H1 (cell line): ENCODE data around the gene KCNIP3. TPM values are rescaled to one million over a fixed set of nuclear protein-coding genes. Genes with fewer than 3 reads are reported as not detected.

ENCODE experiments used
- CTCF ChIA-PET: fragments of 300-600 bp; sonication (Branson Sonifier 250); formaldehyde crosslinking; loops from one replicate; lab custom pipeline; 2021; ENCODE audit not compliant: partially characterized antibody; lab: Charles Lee
- POLR2A ChIA-PET: fragments of 300-600 bp; sonication (Branson Sonifier 250); formaldehyde crosslinking; loops from one replicate; lab custom pipeline; 2021; ENCODE audit warnings: inconsistent platforms; ENCODE audit not compliant: partially characterized antibody; lab: Charles Lee
- DNase-seq, 2 experiments: peaks; one replicate each; pipeline versions ENCODE4 v3.0.0 to v3.0.0-alpha.2; 2010 to 2022; ENCODE audit warnings: low spot score in 2 of 2, low read depth in 1 of 2, mixed read lengths in 1 of 2
- FAIRE-seq: peaks from 2 replicates; lab custom pipeline; 2011; peaks lifted over from hg19 to GRCh38; lab: Jason Lieb, UNC
- H2AFZ ChIP-seq: 2 replicates; pipeline ENCODE4 v1.8.1; 2012; ENCODE audit warnings: low read length, inconsistent platforms
- H2AK5ac ChIP-seq: 2 replicates; pipeline ENCODE4 v1.6.1; 2013; ENCODE audit warnings: low read depth, low read length
- H2BK120ac ChIP-seq: replicated peaks from 2 replicates; pipeline ENCODE3; 2013; ENCODE audit warnings: low read depth, low read length, inconsistent platforms
- H2BK12ac ChIP-seq: 2 replicates; pipeline ENCODE4 v1.6.1; 2013; ENCODE audit warnings: low read depth, low read length
- H2BK15ac ChIP-seq: 2 replicates; pipeline ENCODE4 v1.6.1; 2013; ENCODE audit warnings: low read length
- H2BK20ac ChIP-seq: 2 replicates; pipeline ENCODE4 v1.6.1; 2013; ENCODE audit warnings: low read length
- H2BK5ac ChIP-seq: 2 replicates; pipeline ENCODE4 v1.6.1; 2013; ENCODE audit warnings: low read depth, low read length
- H3K14ac ChIP-seq: 2 replicates; pipeline ENCODE4 v1.6.1; 2013; ENCODE audit warnings: inconsistent platforms; ENCODE audit not compliant: insufficient read length
- H3K18ac ChIP-seq: 2 replicates; pipeline ENCODE4 v1.6.1; 2013; ENCODE audit warnings: low read length; ENCODE audit errors: extremely low read depth
- H3K23ac ChIP-seq: 2 replicates; pipeline ENCODE4 v1.6.1; 2013; ENCODE audit warnings: inconsistent platforms; ENCODE audit not compliant: insufficient read length
- H3K23me2 ChIP-seq: 2 replicates; pipeline ENCODE4 v1.6.1; 2013; ENCODE audit warnings: low read depth, low read length
- H3K27ac ChIP-seq: 2 replicates; pipeline ENCODE4 v1.6.1; 2011; ENCODE audit warnings: low read depth, low read length, inconsistent platforms
- H3K27me3 ChIP-seq, 4 experiments: replicated peaks in 1 of 4; 1 replicate in 1 of 4; 2 replicates in 3 of 4; pipeline versions ENCODE4 v1.6.1 to v1.8.1; 2011 to 2013; ENCODE audit warnings: low read length in 3 of 4, mild to moderate bottlenecking in 3 of 4, inconsistent platforms in 2 of 4, mixed read lengths in 2 of 4, moderate library complexity in 1 of 4; ENCODE audit not compliant: control insufficient read depth in 3 of 4, insufficient read depth in 3 of 4; ENCODE audit errors: extremely low read depth in 1 of 4
- H3K36me3 ChIP-seq, 4 experiments: 2 replicates each; pipeline versions ENCODE4 v1.6.1 to v1.8.1; 2011 to 2013; ENCODE audit warnings: mild to moderate bottlenecking in 4 of 4, low read length in 3 of 4, moderate library complexity in 2 of 4, control low read depth in 1 of 4, inconsistent platforms in 1 of 4; ENCODE audit not compliant: insufficient read depth in 4 of 4, control insufficient read depth in 2 of 4
- H3K4ac ChIP-seq: replicated peaks from 2 replicates; pipeline ENCODE3; 2013; ENCODE audit warnings: low read length, low read depth, mixed read lengths, inconsistent platforms; ENCODE audit not compliant: insufficient read length
- H3K4me1 ChIP-seq, 4 experiments: replicated peaks in 1 of 4; 1 replicate in 1 of 4; 2 replicates in 3 of 4; pipeline versions ENCODE4 v1.6.1 to v1.8.1; 2011 to 2013; ENCODE audit warnings: low read length in 3 of 4, inconsistent platforms in 2 of 4, mixed read lengths in 1 of 4; ENCODE audit not compliant: insufficient read depth in 4 of 4, control insufficient read depth in 3 of 4
- H3K4me2 ChIP-seq, 2 experiments: 2 replicates each; pipeline versions ENCODE4 v1.6.1 to v1.8.1; 2011 to 2013; ENCODE audit warnings: low read depth in 2 of 2, low read length in 2 of 2, control low read depth in 1 of 2, inconsistent platforms in 1 of 2, mild to moderate bottlenecking in 1 of 2; ENCODE audit not compliant: insufficient read depth in 1 of 2
- H3K4me3 ChIP-seq, 4 experiments: fragments of 200-600, 300-600 bp in 1 of 4; sonication (generic), shearing (Covaris generic), sonication (Bioruptor Twin) in 1 of 4; 2 replicates each; pipeline versions ENCODE4 v1.5.1 to v1.8.1; 2011 to 2016; ENCODE audit warnings: low read length in 4 of 4, low read depth in 3 of 4, control low read depth in 2 of 4, inconsistent platforms in 2 of 4, mild to moderate bottlenecking in 2 of 4, mixed read lengths in 1 of 4, moderate library complexity in 1 of 4; ENCODE audit not compliant: insufficient read depth in 2 of 4; ENCODE audit errors: extremely low read depth in 1 of 4
- H3K56ac ChIP-seq: replicated peaks from 2 replicates; pipeline ENCODE3; 2013; ENCODE audit warnings: low read depth, mild to moderate bottlenecking, mixed read lengths, low read length, inconsistent platforms; ENCODE audit not compliant: insufficient read length
- H3K79me1 ChIP-seq: 2 replicates; pipeline ENCODE4 v1.6.1; 2013; ENCODE audit warnings: low read depth, low read length, control low read depth
- H3K79me2 ChIP-seq, 2 experiments: 2 replicates each; pipeline versions ENCODE4 v1.6.1 to v1.8.1; 2012 to 2013; ENCODE audit warnings: low read length in 2 of 2, mild to moderate bottlenecking in 2 of 2, inconsistent platforms in 1 of 2; ENCODE audit not compliant: insufficient read depth in 2 of 2, control insufficient read depth in 1 of 2
- H3K9ac ChIP-seq, 4 experiments: replicated peaks in 1 of 4; 1 replicate in 1 of 4; 2 replicates in 3 of 4; pipeline versions ENCODE4 v1.6.1 to v1.8.1; 2011 to 2013; ENCODE audit warnings: low read depth in 3 of 4, low read length in 3 of 4, control low read depth in 2 of 4, mild to moderate bottlenecking in 2 of 4, moderate library complexity in 2 of 4, inconsistent platforms in 1 of 4; ENCODE audit errors: extremely low read depth in 1 of 4
- H3K9me3 ChIP-seq, 2 experiments: 2 replicates each; pipeline versions ENCODE4 v1.6.1 to v1.8.1; 2012 to 2013; ENCODE audit warnings: mild to moderate bottlenecking in 2 of 2, moderate library complexity in 2 of 2, control low read depth in 1 of 2, inconsistent platforms in 1 of 2, low read depth in 1 of 2, low read length in 1 of 2, mixed read lengths in 1 of 2; ENCODE audit not compliant: insufficient read depth in 2 of 2
- H4K20me1 ChIP-seq, 2 experiments: replicated peaks in 1 of 2; 2 replicates each; pipeline versions ENCODE3 to v1.8.1; 2011 to 2013; ENCODE audit warnings: inconsistent platforms in 2 of 2, low read length in 2 of 2, mild to moderate bottlenecking in 1 of 2; ENCODE audit not compliant: insufficient read depth in 2 of 2, control insufficient read depth in 1 of 2
- H4K5ac ChIP-seq: 2 replicates; pipeline ENCODE4 v1.6.1; 2013; ENCODE audit warnings: low read length, low read depth, mixed read lengths, inconsistent platforms; ENCODE audit not compliant: insufficient read length
- H4K8ac ChIP-seq: 2 replicates; pipeline ENCODE4 v1.8.0; 2013; ENCODE audit warnings: mild to moderate bottlenecking, moderate library complexity, low read length, inconsistent platforms; ENCODE audit not compliant: insufficient read depth; ENCODE audit errors: extremely low read depth
- H4K91ac ChIP-seq: replicated peaks from 2 replicates; pipeline ENCODE3; 2013; ENCODE audit warnings: low read length, mixed read lengths, inconsistent platforms; ENCODE audit not compliant: insufficient read length
- EGR1 ChIP-seq: IDR thresholded peaks from 2 replicates; pipeline ENCODE4 v1.6.1; 2011; ENCODE audit warnings: low read depth, low read length, borderline replicate concordance
- SIRT6 ChIP-seq: IDR thresholded peaks from one replicate; pipeline ENCODE4 v1.7.1; 2012; ENCODE audit warnings: low read length, inconsistent platforms
- WGBS, 2 experiments: shearing (Covaris generic) in 1 of 2; methylation state at CpG; one replicate each; pipeline versions ENCODE4 v1.1.6 to v1.1.7; 2013 to 2015; ENCODE audit warnings: low lambda C conversion rate in 2 of 2, mixed read lengths in 2 of 2, inconsistent platforms in 1 of 2, low coverage in 1 of 2, missing lambda C conversion rate in 1 of 2; ENCODE audit not compliant: insufficient replicate concordance in 2 of 2, insufficient coverage in 1 of 2, insufficient read length in 1 of 2; ENCODE audit errors: extremely low coverage in 1 of 2, missing lambda C conversion rate in 1 of 2; 5-methylcytosine and 5-hydroxymethylcytosine counted together
- polyA plus RNA-seq, 7 experiments: library from polyadenylated mRNA; depleted of rRNA in 3 of 7; stranded (reverse) in 5 of 7; unstranded in 2 of 7; fragments of >200 nt in 5 of 7; fragments of 200-250 nt in 2 of 7; gene quantifications; 1 replicate in 5 of 7; 2 replicates in 1 of 7; 4 replicates in 1 of 7; pipeline versions ENCODE4 v1.2.1 to v1.2.3, GENCODE V29; 2011 to 2013; ENCODE audit warnings: missing spikeins in 2 of 7, mixed read lengths in 2 of 7
- total RNA-seq: library from RNA; stranded (reverse); fragmentation: NEBNext Ultra II Directional; extraction: Animal tissue kit (Norgen Biotek cat#: 25700); gene quantifications from 2 replicates; pipeline ENCODE4 v1.2.1, GENCODE V29; 2021

The KCNIP3 gene
- total and polyA plus RNA-seq, 2 of the 8 experiments (the other 6 are each of a cell fraction or from before 2014, with no cell fraction given) = 0.33 to 1.9 TPM

- Histone ChIP-seq H2BK120ac (no peak overlapping the region), H2BK5ac (no peak overlapping the region), H3K27me3 (peaks cover 23 to 33% (median 29%) of the 10 kb centered on the region in 4 experiments), H3K9me3 (peaks cover 14 to 58% of the 10 kb centered on the region in 2 experiments; a peak in 3 of 4 replicates), H4K20me1 (peaks cover 0 to 2% of the 10 kb centered on the region in 2 experiments), H3K9ac (no peak overlapping the region), H2BK20ac (no peak overlapping the region), H3K14ac (no peak overlapping the region), H3K23ac (no peak overlapping the region), H2AFZ (no peak overlapping the region), H4K8ac (no peak overlapping the region), H3K23me2 (peaks cover 5% of the 10 kb centered on the region; the same call in 1 of the 2 replicates), H3K4me2 (no peak overlapping the region), H3K79me2 (no peaks in the 10 kb centered on the region), H3K4me3 (no peak overlapping the region), H3K79me1 (no peaks in the 10 kb centered on the region)
- WGBS, 2 experiments = 81% methylated on average over 7 of the region's 7 CpGs; no CpG with 5 or more reads in 1 of the 2 experiments
- no peak for FAIRE-seq
- DNase-seq = no peak
- no peak for TF ChIP-seq SIRT6
- TF ChIP-seq EGR1 = no peak
- TF ChIP-seq, all 59 proteins: peak for 0
- H3K4ac ChIP-seq = no peak overlapping the region
- no peak overlapping the region for H3K27ac ChIP-seq
- no peak overlapping the region for H2BK12ac ChIP-seq
- no peak overlapping the region for H3K56ac ChIP-seq
- H3K36me3 ChIP-seq = no peaks in the 10 kb centered on the region; a peak in 1 of 8 replicates
- H3K4me1 ChIP-seq = peaks cover 0 to 2% (median 0%) of the 10 kb centered on the region in 4 experiments; a peak in 2 of 7 replicates
- ChIA-PET CTCF (no interaction called here), POLR2A (no interaction called here)
- no peak overlapping the region for H2BK15ac ChIP-seq
- H2AK5ac ChIP-seq = no peak overlapping the region
- H4K91ac ChIP-seq = no peak overlapping the region
- H3K18ac ChIP-seq = no peak overlapping the region
- no peak overlapping the region for H4K5ac ChIP-seq
Measured at GRCh38 chr2:95350368-95350767, 53.2 kb downstream of the KCNIP3 start.
